ENCODE measurements around the gene IRF2.

IRF2 gene

DNA sequence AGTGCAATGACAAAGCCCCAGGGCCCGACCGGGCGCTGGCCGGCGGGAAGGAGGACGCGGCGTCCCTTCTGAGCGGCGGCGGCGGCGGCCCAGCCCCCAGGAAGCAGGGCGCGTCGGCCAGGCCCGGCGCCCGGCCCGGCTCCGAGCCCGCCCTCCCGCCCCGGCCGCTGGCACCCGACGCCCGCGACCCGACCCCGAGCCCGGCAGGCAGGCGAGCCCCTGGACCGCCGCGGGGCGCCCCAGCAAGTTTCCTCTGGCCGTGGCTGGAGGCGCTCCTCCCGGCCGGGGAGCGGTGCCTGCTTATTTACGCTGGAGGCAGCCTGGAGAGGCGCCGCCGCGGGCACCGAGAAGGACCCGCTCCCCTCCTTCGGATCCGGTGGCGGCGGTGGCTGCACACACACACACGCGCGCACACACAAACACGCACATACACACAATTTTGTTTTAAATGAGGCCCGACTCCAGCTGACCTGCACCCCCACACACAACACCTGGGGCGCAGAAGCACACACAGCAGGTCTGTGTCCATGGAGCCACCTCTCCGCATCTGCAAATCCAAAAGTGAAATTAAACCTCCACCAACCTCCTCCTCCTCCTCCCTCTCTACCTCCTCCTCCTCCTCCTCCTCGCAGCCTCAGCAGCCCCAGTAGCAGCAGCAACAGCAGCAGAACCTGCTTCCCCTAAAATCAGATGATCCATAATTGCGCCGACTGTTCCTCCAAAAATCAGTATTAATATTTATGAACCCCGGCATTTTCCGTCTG is 669 bp downstream of the IRF2 start:
- peak; percentile 57 for DNase-seq

GRCh38 chr4:184472614-184473498 is 1.5 kb downstream of the IRF2 start:
- peak; percentile 69 for DNase-seq

- peak; percentile 34 for DNase-seq
These were observed 2.3 kb downstream of the IRF2 start for GRCh38 chr4:184471881-184472613.

- no peak for DNase-seq
These were observed 3.6 kb downstream of the IRF2 start for GRCh38 chr4:184470785-184471110.

DNA sequence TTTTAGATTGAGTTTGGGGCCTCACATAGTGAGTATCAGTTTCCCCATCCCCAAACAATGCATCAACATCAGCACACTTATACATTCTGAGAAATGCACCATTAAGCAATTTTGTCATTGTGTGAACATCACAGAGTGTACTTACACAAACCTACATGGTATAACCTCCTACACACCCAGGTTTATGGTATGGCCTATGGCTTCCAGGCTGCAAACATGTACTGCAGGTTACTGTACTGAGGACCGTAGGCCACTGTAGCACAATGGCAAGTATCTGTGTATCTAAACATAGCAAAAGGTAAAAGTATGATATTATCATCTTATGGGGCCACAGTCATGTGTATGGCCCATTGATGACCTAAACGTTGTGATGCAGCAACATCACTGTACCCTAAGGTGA is 7.7 kb downstream of the IRF2 start:
- DNase-seq: no peak

DNA sequence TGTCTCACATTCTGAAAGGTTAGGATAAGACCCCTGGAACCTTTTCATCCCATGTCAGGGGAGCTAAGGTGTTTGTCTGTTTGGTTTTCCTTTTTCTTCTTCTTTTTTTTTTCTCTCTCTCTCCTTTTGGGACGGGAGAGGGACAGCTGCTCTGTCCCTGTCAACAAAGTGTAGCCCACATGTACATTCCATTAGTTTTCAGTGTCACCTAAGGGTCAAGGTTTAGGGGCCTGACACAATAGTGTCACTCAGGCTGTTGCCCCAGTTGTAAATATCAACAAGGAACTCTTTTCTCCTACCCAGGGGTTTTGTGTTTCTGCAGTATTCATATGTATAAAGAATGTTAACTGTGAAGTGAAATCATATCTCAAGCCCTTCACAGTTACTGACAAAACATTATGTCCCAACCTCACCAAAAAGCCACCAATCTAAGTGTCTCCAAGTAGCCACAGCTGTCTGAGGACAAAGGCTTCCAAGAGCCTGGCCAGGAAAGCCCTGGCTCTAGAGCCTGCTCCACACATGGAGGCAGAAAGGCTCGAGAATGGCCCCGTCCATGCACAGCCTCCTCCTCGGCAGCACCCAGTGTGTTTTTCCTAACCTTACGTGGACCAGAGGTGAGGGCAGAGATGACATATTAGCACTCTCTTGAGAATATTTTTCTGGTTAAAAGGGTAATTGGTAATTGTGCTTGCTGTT is 9.4 kb downstream of the IRF2 start:
- DNase-seq: no peak

DNA sequence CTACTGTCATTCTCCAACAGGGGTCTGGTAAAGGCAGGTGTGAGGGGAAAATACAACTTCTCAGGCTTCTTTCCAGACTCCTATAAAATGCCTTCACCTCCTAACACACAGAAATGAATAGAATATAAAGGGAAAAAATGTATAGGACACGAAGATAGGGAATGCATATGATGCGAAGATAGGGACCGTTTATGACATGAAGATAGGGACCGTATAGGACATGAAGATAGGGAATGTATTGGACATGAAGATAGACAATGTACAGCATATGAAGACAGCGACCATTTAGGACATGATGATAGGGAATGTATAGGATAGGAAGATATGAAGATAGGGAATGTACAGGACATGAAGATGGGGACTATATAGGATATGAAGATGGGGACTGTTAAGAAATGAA is 10.5 kb downstream of the IRF2 start:
- DNase-seq: no peak

- no peak for DNase-seq
These were observed 11.2 kb downstream of the IRF2 start for GRCh38 chr4:184463158-184463557.

DNA sequence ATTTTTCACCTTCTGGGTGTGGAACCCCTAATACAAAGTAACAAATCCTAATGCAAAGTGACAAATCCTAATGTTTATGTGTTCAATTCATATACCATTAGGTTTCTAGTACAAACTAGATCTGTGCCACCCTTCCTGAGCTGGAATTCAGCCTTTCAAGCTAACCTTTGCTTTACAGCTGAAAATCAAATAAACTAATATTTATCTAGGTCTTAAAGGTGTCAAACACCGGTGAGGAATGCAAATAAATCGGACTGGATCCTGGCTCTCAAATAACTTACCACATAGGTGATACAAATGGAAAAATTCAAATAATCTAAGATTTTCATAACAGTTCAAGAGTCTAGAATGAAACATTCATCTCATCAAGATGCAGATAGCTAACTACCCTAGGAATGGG is 11.6 kb downstream of the IRF2 start:
- DNase-seq: no peak

DNA sequence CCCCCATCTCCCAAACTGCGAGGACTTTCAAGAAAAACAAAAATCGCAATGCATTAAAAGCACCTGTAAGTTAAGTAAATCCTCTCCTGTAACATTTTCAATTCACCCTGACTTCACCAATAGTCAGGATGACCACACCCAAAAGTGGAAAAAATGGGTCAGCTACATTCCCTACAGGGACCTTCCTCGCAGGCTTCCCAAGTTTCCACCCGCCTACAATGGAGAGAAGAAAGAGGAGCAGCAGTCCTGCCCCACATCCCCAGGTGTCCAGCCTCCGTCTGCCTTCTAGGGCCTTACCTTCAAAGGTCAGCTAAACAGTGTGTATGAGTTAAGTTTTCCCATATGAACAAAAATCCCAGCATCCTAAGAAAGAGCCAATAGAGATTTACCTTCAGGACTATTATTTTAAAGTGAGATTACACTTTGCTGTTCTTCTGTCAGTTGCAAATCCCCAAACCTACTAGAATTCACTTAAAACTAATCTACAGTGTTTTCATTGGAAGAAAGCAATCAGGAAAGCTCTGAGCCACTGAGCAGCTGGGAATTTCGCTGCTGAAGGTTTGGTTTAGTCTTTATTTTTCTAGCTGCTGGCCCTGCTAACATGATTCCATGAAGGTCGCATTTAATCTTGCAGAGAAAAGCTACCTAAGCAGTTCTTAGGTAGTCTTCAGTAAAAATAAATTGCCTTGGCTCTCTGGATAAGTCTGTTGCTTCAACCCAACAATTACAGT is 12.5 kb downstream of the IRF2 start:
- DNase-seq: no peak

GRCh38 chr4:184460499-184461285 is 13.7 kb downstream of the IRF2 start:
- no peak for DNase-seq

- DNase-seq: no peak
These were observed 14.9 kb downstream of the IRF2 start for GRCh38 chr4:184459413-184459812.

GRCh38 chr4:184457535-184458249 is 16.7 kb downstream of the IRF2 start:
- no peak for DNase-seq

DNA sequence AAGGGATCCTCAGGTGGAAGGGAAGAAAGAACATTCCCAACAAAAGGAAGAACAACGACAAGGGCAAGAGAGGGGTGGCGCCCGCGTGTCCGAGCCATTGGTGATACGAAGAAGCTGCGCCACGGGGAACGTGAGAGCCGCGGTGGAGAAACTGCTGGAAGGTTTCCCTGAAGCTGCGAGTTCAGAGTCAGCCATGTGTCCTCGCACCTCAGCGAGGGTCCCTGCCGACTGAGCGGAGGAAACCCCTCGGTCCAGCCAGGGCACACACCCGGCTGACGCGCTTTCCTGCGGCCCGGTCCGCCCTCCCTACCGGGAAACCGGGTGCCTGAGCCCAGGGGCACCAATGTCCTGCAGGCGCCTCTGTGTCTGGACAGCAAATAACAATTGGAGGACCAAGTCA is 18.0 kb downstream of the IRF2 start:
- no peak for DNase-seq

- DNase-seq: no peak
These were observed 19.1 kb downstream of the IRF2 start for GRCh38 chr4:184455299-184455698.

- DNase-seq: no peak
These were observed 20.8 kb downstream of the IRF2 start for GRCh38 chr4:184453365-184454160.

DNA sequence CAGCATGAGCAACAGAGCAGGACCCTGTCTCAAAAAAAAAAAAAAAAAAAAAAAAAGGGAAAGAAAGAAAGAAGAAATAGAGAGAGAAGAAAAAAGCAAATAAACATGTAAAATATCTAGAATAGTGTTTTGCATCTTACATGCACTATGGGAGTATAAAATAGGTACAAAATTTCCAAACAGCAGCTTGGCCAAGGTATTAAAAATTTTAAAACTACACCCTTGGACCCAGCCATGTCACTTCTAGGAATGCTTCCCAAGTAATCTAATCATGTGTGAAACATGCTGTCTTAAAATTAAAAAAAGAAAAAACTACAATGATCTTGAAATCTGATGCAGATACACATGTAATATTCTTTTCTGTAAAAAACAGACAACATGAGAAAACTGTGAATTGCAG is 21.6 kb downstream of the IRF2 start:
- DNase-seq: no peak

GRCh38 chr4:184451726-184452125 is 22.6 kb downstream of the IRF2 start:
- DNase-seq: no peak

GRCh38 chr4:184450743-184451535 is 23.4 kb downstream of the IRF2 start:
- no peak for DNase-seq
